Loucy (cell line): Measurements from ENCODE around the gene OOSP4B.

Experiments
- EZH2phosphoT487 ChIP-seq: fragments of 200-600 bp; IDR thresholded peaks from 2 replicates; pipeline ENCODE4 v1.6.1; 2018; ENCODE audit warnings: antibody characterized with exemption, mild to moderate bottlenecking, moderate library complexity, borderline replicate concordance
- TF ChIP-seq, protein P1 (sequence below): fragments of 200-600 bp; sonication (generic); conservative IDR thresholded peaks from 2 replicates; pipeline ENCODE4 v1.5.1; 2014; ENCODE audit warnings: mild to moderate bottlenecking, antibody characterized with exemption, low read length

DNA sequence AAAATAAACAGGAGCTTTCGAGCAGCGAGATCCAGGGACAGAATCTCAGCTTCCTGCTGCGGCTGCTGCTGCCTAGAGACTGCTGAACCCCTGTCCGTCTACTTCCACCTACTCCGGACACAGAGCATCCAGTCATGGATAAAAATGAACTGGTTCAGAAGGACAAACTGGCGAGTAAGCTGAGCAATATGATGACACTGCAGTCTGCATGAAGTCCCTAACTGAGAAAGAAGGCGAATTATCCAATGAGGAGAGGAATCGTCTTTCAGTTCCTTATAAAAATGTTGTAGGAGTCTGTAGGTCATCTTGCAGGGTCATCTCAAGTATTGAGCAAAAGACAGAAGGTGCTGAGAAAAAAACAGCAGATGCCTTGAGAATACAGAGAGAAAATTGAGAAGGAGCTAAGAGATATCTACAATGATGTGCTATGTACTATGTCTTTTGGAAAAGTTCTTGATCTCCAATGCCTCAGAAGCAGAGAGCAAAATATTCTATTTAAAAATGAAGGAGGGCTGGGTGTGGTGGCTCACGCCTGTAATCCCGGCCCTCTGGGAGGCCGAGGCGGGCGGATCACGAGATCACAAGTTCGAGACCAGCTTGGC lies 60.3 kb downstream of the OOSP4B start:
- TF ChIP-seq, protein P1, sequence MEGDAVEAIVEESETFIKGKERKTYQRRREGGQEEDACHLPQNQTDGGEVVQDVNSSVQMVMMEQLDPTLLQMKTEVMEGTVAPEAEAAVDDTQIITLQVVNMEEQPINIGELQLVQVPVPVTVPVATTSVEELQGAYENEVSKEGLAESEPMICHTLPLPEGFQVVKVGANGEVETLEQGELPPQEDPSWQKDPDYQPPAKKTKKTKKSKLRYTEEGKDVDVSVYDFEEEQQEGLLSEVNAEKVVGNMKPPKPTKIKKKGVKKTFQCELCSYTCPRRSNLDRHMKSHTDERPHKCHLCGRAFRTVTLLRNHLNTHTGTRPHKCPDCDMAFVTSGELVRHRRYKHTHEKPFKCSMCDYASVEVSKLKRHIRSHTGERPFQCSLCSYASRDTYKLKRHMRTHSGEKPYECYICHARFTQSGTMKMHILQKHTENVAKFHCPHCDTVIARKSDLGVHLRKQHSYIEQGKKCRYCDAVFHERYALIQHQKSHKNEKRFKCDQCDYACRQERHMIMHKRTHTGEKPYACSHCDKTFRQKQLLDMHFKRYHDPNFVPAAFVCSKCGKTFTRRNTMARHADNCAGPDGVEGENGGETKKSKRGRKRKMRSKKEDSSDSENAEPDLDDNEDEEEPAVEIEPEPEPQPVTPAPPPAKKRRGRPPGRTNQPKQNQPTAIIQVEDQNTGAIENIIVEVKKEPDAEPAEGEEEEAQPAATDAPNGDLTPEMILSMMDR, result no peak
- TF ChIP-seq EZH2phosphoT487, result no peak
